Kidney (tissue), 14 donors: Measurements from ENCODE around the gene HOTAIR. TPM values are rescaled to one million over a fixed set of nuclear protein-coding genes. Genes with fewer than 3 reads are reported as not detected.

Experiments
- DNase-seq, 5 donors: peaks; one replicate each; pipeline ENCODE4 v3.0.0-alpha.2; 2013 to 2020
- FAIRE-seq: peaks from 2 replicates; lab custom pipeline; 2012; peaks lifted over from hg19 to GRCh38; lab: Jason Lieb, UNC
- H3K27ac ChIP-seq, 2 donors: one replicate each; pipeline ENCODE4 v1.7.0; 2013; ENCODE audit warnings: low read depth in 2 of 2, low read length in 2 of 2, inconsistent platforms in 1 of 2
- H3K27me3 ChIP-seq: one replicate; pipeline ENCODE4 v1.7.1; 2013; ENCODE audit warnings: low read length, inconsistent platforms; ENCODE audit not compliant: control insufficient read depth, insufficient read depth
- H3K36me3 ChIP-seq, 3 donors: one replicate each; pipeline versions ENCODE4 v1.7.0 to v1.7.1; 2013; ENCODE audit warnings: low read length in 3 of 3, control low read depth in 1 of 3, inconsistent platforms in 1 of 3; ENCODE audit not compliant: insufficient read depth in 3 of 3, control insufficient read depth in 2 of 3
- H3K4me1 ChIP-seq, 3 donors: one replicate each; pipeline versions ENCODE4 v1.7.0 to v1.7.1; 2013; ENCODE audit warnings: low read length in 3 of 3, inconsistent platforms in 1 of 3, low read depth in 1 of 3; ENCODE audit not compliant: control insufficient read depth in 2 of 3, insufficient read depth in 2 of 3
- H3K4me3 ChIP-seq, 3 donors: one replicate each; pipeline versions ENCODE4 v1.7.0 to v1.8.1; 2013; ENCODE audit warnings: low read length in 3 of 3, control low read depth in 1 of 3, inconsistent platforms in 1 of 3
- H3K9ac ChIP-seq, 3 donors: one replicate each; pipeline versions ENCODE4 v1.7.0 to v1.7.1; 2013; ENCODE audit warnings: low read length in 3 of 3, control low read depth in 1 of 3, inconsistent platforms in 1 of 3
- H3K9me3 ChIP-seq, 3 donors: one replicate each; pipeline versions ENCODE4 v1.7.0 to v1.7.1; 2013; ENCODE audit warnings: low read length in 3 of 3, control low read depth in 1 of 3, inconsistent platforms in 1 of 3; ENCODE audit not compliant: control insufficient read depth in 2 of 3, insufficient read depth in 1 of 3
- intact Hi-C: fragments of 100-400 bp; cut with DNase I; formaldehyde crosslinking; loops from one replicate; pipeline ENCODE4 v1.11.1; 2022
- polyA plus RNA-seq: library from polyadenylated mRNA; stranded (reverse); fragments of 350-450 nt; fragmentation: Illumina TruSeq; extraction: RNeasy Lipid Tissue Mini Kit (QIAGEN cat#74804); gene quantifications from one replicate; pipeline ENCODE4 v1.2.3, GENCODE V29; 2014; ENCODE audit warnings: low read depth, low replicate concordance; ENCODE audit not compliant: insufficient read depth
- total RNA-seq: library from RNA; stranded (reverse); fragmentation: NEBNext Ultra II Directional; extraction: Animal tissue kit (Norgen Biotek cat#: 25700); gene quantifications from one replicate; pipeline ENCODE4 v1.2.1, GENCODE V29; 2021
- TF ChIP-seq, protein P1 (sequence below): IDR thresholded peaks from 3 replicates; pipeline ENCODE4 v1.5.1; 2012; ENCODE audit warnings: mild to moderate bottlenecking, moderate library complexity, borderline replicate concordance; ENCODE audit not compliant: insufficient read depth; ENCODE audit errors: extremely low read depth
- donor health status: control.
- donor health status: control.
- donor health status: control.
- donor health status: control.
- donor health status: control.
- donor health status: DM: yes; HTN: yes; CAD: no.
- donor health status: Normal renal cell carcinoma (clear cell type).

Gene HOTAIR
- total and polyA plus RNA-seq, 2 donors from 2014 or later: 0.52 to 0.76 TPM

DNA sequence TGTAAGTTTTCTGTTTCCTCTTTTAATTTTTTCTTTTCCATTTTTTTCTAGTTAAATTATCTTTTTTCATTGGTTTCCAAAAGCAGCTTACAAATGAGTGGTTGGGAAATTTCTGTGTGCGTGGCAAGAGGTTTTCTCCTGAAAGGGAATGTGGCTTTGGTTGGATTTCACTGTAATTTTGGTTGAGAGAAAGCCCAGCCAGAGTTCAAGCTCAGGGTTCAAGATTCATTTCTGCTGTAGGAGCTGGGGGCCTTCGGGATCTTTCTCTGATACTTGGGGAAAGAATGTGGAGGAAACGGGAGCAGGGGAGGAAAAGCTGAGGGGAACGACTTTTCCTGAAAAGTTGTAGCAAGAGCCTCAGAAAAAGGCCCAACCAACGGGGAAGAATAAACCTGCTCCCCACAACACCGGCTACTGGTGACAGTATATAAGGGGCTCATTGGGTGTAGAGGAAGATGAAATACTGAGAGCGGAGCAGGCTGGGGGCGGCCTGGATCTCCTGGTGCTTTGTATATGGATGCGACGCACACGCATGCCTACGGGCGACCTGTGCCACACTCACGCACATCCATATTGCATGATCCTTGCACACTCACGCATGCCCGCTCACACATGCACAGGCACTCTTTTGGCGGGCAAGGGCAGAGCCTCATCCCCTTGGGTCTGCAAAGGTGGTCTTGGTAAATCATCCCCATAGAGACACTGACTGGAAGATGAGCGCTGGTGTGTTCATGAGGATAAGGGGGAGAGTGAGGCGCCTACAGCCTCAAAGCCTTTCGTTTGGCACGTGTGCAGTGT is 12.1 kb upstream of the HOTAIR start:
- no peaks in the 10 kb centered on the region for H3K36me3 ChIP-seq
- peaks cover 2% of the 10 kb centered on the region for H3K27me3 ChIP-seq
- H3K4me1 ChIP-seq: peaks cover 0 to 26% (median 10%) of the 10 kb centered on the region in 3 donors
- H3K4me3 ChIP-seq: peak overlapping the region; percentile 79 to 86 (median 80)
- intact Hi-C loops: no loop called here
- H3K9me3 ChIP-seq: no peaks in the 10 kb centered on the region
- peak overlapping the region; percentile 93 to 95 for H3K27ac ChIP-seq
- peak overlapping the region; percentile 21 to 97 (median 82) for H3K9ac ChIP-seq
- TF ChIP-seq, protein P1, sequence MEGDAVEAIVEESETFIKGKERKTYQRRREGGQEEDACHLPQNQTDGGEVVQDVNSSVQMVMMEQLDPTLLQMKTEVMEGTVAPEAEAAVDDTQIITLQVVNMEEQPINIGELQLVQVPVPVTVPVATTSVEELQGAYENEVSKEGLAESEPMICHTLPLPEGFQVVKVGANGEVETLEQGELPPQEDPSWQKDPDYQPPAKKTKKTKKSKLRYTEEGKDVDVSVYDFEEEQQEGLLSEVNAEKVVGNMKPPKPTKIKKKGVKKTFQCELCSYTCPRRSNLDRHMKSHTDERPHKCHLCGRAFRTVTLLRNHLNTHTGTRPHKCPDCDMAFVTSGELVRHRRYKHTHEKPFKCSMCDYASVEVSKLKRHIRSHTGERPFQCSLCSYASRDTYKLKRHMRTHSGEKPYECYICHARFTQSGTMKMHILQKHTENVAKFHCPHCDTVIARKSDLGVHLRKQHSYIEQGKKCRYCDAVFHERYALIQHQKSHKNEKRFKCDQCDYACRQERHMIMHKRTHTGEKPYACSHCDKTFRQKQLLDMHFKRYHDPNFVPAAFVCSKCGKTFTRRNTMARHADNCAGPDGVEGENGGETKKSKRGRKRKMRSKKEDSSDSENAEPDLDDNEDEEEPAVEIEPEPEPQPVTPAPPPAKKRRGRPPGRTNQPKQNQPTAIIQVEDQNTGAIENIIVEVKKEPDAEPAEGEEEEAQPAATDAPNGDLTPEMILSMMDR: no peak
- DNase-seq (peak in 1 of 5 donors; percentile 44), FAIRE-seq (no peak)

GRCh38 chr12:53985994-53986685 is 11.4 kb upstream of the HOTAIR start:
- intact Hi-C loops: no loop called here
- peaks cover 0 to 22% (median 10%) of the 10 kb centered on the region in 3 donors for H3K4me1 ChIP-seq
- TF ChIP-seq, protein P1: peak; percentile 10
- H3K4me3 ChIP-seq: peak overlapping the region; percentile 79 to 86 (median 80)
- H3K36me3 ChIP-seq: no peaks in the 10 kb centered on the region
- peak overlapping the region; percentile 82 to 97 (median 92) for H3K9ac ChIP-seq
- peak overlapping the region; percentile 93 to 95 for H3K27ac ChIP-seq
- FAIRE-seq (no peak), DNase-seq (peak in 3 of 5 donors; percentile 55 to 85 (median 64))
- peaks cover 2% of the 10 kb centered on the region for H3K27me3 ChIP-seq
- H3K9me3 ChIP-seq: no peaks in the 10 kb centered on the region

GRCh38 chr12:53985692-53985993 is 10.9 kb upstream of the HOTAIR start:
- peaks cover 0 to 21% (median 10%) of the 10 kb centered on the region in 3 donors for H3K4me1 ChIP-seq
- TF ChIP-seq, protein P1: no peak
- DNase-seq: no peak

More at GRCh38 chr12:53985692-53985993, 10.9 kb upstream of the HOTAIR start:
- Histone ChIP-seq H3K9me3 (no peaks in the 10 kb centered on the region), H3K27me3 (peaks cover 2% of the 10 kb centered on the region), H3K9ac (peak overlapping the region; percentile 82 to 97 (median 92)), H3K4me3 (peak overlapping the region; percentile 79 to 86 (median 80)), H3K36me3 (no peaks in the 10 kb centered on the region), H3K27ac (peak overlapping the region; percentile 93 to 95)
- intact Hi-C loops: no loop called here
- FAIRE-seq: no peak
